GM19099 (cell line): ENCODE measurements around the gene JUP.

ENCODE experiments used
- POLR2A ChIP-seq: IDR thresholded peaks from 3 replicates; pipeline ENCODE4 v1.6.1; 2011; ENCODE audit warnings: low read depth; ENCODE audit not compliant: insufficient read length; ENCODE audit errors: extremely low read depth

Gene JUP

GRCh38 chr17:41786227-41787020 lies at the start of gene JUP:
Gene JUP, minus strand, starts transcription at chr17:41786711. Its CDS starts 14,857 bp downstream, at chr17:41771854.
- peak; percentile 69 for TF ChIP-seq POLR2A

GRCh38 chr17:41835800-41836549 lies 49.5 kb upstream of the JUP start, which contains the start of gene NT5C3B:
Gene NT5C3B, minus strand, starts transcription at chr17:41836232. Its CDS starts 39 bp downstream, at chr17:41836193.
- TF ChIP-seq POLR2A, result peak; percentile 56

GRCh38 chr17:41835214-41835799 lies 48.8 kb upstream of the JUP start:
- no peak for TF ChIP-seq POLR2A

GRCh38 chr17:41825175-41825845 lies 38.8 kb upstream of the JUP start:
- no peak for TF ChIP-seq POLR2A

- TF ChIP-seq POLR2A, result no peak
Measured at GRCh38 chr17:41824086-41824485, 37.6 kb upstream of the JUP start.

GRCh38 chr17:41823580-41823979 lies 37.1 kb upstream of the JUP start:
- no peak for TF ChIP-seq POLR2A

- no peak for TF ChIP-seq POLR2A
Measured at GRCh38 chr17:41823141-41823524, 36.6 kb upstream of the JUP start.

- no peak for TF ChIP-seq POLR2A
Measured at GRCh38 chr17:41822216-41823140, 36.0 kb upstream of the JUP start.

GRCh38 chr17:41821776-41822175 lies 35.3 kb upstream of the JUP start:
- no peak for TF ChIP-seq POLR2A

GRCh38 chr17:41818024-41818423 lies 31.5 kb upstream of the JUP start:
- TF ChIP-seq POLR2A, result no peak

- TF ChIP-seq POLR2A, result no peak
Measured at GRCh38 chr17:41816637-41817320, 30.3 kb upstream of the JUP start.

- no peak for TF ChIP-seq POLR2A
Measured at GRCh38 chr17:41814195-41814594, 27.7 kb upstream of the JUP start.

GRCh38 chr17:41813699-41814124 lies 27.2 kb upstream of the JUP start:
- no peak for TF ChIP-seq POLR2A
